Progenitor cell of endocrine pancreas (in vitro differentiated cells): ENCODE measurements around the gene ABLIM2. TPM values are rescaled to one million over a fixed set of nuclear protein-coding genes. Genes with fewer than 3 reads are reported as not detected.
A peak's percentile ranks its signal among the peaks of the same experiment; 100 is the strongest.

ENCODE experiments used
- DNase-seq: peaks from one replicate; pipeline ENCODE4 v3.0.0; 2021; ENCODE audit warnings: low spot score; ENCODE audit not compliant: unreplicated experiment
- H3K27ac Mint-ChIP-seq: 2 replicates; pipeline ENCODE4 v1.8.0; 2021; ENCODE audit warnings: mild to moderate bottlenecking, moderate library complexity, mixed read lengths
- H3K27me3 Mint-ChIP-seq: 2 replicates; pipeline ENCODE4 v1.8.0; 2021; ENCODE audit warnings: mixed read lengths
- H3K36me3 Mint-ChIP-seq: 2 replicates; pipeline ENCODE4 v1.8.0; 2022; ENCODE audit warnings: mixed read lengths; ENCODE audit not compliant: insufficient read depth
- H3K4me1 Mint-ChIP-seq: 2 replicates; pipeline ENCODE4 v1.8.0; 2021; ENCODE audit warnings: low read depth, mixed read lengths
- H3K4me3 Mint-ChIP-seq: 2 replicates; pipeline ENCODE4 v1.8.0; 2021; ENCODE audit warnings: low read depth, mild to moderate bottlenecking, moderate library complexity, mixed read lengths
- H3K9me3 Mint-ChIP-seq: 2 replicates; pipeline ENCODE4 v1.8.0; 2021; ENCODE audit warnings: low read depth, mixed read lengths
- CTCF ChIP-seq: fragments of 200-600 bp; sonication (generic); IDR thresholded peaks from one replicate; pipeline ENCODE4 v1.5.0; 2021; ENCODE audit warnings: antibody characterized with exemption, mild to moderate bottlenecking; ENCODE audit not compliant: unreplicated experiment
- total RNA-seq: library from RNA; stranded (reverse); gene quantifications from 2 replicates; pipeline ENCODE4 v1.2.1, GENCODE V29; 2021

ABLIM2 gene
- total RNA-seq, 1 donor from 2014 or later = 5.7 TPM

DNA sequence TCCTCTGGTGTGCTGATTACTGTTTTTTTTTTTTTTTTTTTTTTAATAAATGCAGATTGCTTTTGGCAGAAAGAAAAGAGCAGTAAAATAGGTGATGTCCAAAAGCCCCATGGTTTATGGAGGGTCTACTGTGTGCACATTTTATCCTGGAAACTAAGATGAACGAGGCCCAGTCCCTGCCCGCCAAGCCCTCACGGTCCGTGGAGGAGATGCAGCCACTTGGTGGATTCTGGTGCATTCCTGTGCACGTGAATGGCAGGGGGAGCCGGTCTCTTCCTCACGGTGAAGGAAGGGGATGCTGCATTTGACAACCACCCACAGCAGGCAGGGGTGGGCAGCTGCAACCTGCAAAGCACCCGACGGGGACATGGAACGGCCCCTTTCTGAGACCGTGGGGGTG, 118.8 kb downstream of the ABLIM2 start:
- Mint-ChIP-seq H3K4me1 (peaks cover 16% of the 10 kb centered on the region), H3K27me3 (peaks cover 4% of the 10 kb centered on the region), H3K36me3 (no peaks in the 10 kb centered on the region), H3K9me3 (no peaks in the 10 kb centered on the region), H3K27ac (no peak overlapping the region), H3K4me3 (no peak overlapping the region)
- no peak for TF ChIP-seq CTCF
- DNase-seq = no peak

GRCh38 chr4:8039290-8039689, 119.3 kb downstream of the ABLIM2 start:
- Mint-ChIP-seq H3K36me3 (no peaks in the 10 kb centered on the region), H3K27ac (no peak overlapping the region), H3K4me3 (no peak overlapping the region), H3K4me1 (peaks cover 11% of the 10 kb centered on the region), H3K27me3 (peaks cover 4% of the 10 kb centered on the region), H3K9me3 (no peaks in the 10 kb centered on the region)
- TF ChIP-seq CTCF = no peak
- DNase-seq = no peak

GRCh38 chr4:8038719-8039251, 119.8 kb downstream of the ABLIM2 start:
- H3K9me3 Mint-ChIP-seq = no peaks in the 10 kb centered on the region
- TF ChIP-seq CTCF = no peak
- no peak overlapping the region for H3K4me3 Mint-ChIP-seq
- DNase-seq = no peak
- no peak overlapping the region for H3K27ac Mint-ChIP-seq
- peaks cover 4% of the 10 kb centered on the region for H3K27me3 Mint-ChIP-seq
- H3K36me3 Mint-ChIP-seq = no peaks in the 10 kb centered on the region
- H3K4me1 Mint-ChIP-seq = peaks cover 11% of the 10 kb centered on the region

DNA sequence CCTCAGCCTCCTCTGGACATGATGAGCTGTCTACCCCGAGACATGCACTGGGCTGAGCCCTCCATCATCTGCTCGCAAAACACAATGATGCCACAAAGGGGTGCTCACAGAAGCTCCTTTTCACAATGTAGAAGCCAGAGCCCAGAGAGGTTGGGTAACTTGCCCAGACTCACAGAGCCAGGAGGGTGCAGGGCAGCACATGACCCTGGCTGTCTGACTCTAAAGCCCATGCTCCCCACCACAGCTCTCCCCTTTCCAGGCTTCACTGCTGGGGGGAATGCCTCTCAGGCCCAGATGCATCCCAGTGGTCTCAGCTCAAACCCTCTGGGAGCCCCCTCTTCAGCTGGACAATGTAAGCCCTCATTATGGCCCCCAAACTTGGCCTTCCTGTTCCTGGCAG, 120.5 kb downstream of the ABLIM2 start:
- Mint-ChIP-seq H3K27ac (no peak overlapping the region), H3K27me3 (peaks cover under 1% of the 10 kb centered on the region), H3K4me1 (peaks cover 10% of the 10 kb centered on the region), H3K4me3 (no peak overlapping the region), H3K36me3 (no peaks in the 10 kb centered on the region), H3K9me3 (no peaks in the 10 kb centered on the region)
- TF ChIP-seq CTCF = no peak
- no peak for DNase-seq

- Mint-ChIP-seq H3K36me3 (no peaks in the 10 kb centered on the region), H3K4me3 (no peak overlapping the region), H3K27ac (peak overlapping the region; percentile 55), H3K9me3 (no peaks in the 10 kb centered on the region), H3K27me3 (no peaks in the 10 kb centered on the region), H3K4me1 (peaks cover 10% of the 10 kb centered on the region)
- TF ChIP-seq CTCF = no peak
- DNase-seq = no peak
These were observed 121.4 kb downstream of the ABLIM2 start for GRCh38 chr4:8037150-8037769.
